HG03280 (cell line): Measurements from ENCODE around the gene LRRC30.

ENCODE experiments used
- ATAC-seq: cut with Tn5 transposase; IDR thresholded peaks from one replicate; pipeline ENCODE4 v1.9.1; 2021; ENCODE audit warnings: mild to moderate bottlenecking, moderate library complexity; ENCODE audit not compliant: unreplicated experiment

The LRRC30 gene

GRCh38 chr18:7236933-7237332, 6.0 kb downstream of the LRRC30 start:
- ATAC-seq: no peak

- ATAC-seq: no peak
These were observed 6.9 kb downstream of the LRRC30 start for GRCh38 chr18:7237673-7238272.

- no peak for ATAC-seq
These were observed 12.0 kb downstream of the LRRC30 start for GRCh38 chr18:7242926-7243325.

GRCh38 chr18:7248877-7249276, 18.0 kb downstream of the LRRC30 start:
- ATAC-seq: no peak

- no peak for ATAC-seq
These were observed 23.3 kb downstream of the LRRC30 start for GRCh38 chr18:7254163-7254562.

- no peak for ATAC-seq
These were observed 24.2 kb downstream of the LRRC30 start for GRCh38 chr18:7255054-7255453.

- ATAC-seq: no peak
These were observed 24.8 kb downstream of the LRRC30 start for GRCh38 chr18:7255643-7256042.

- no peak for ATAC-seq
These were observed 25.9 kb downstream of the LRRC30 start for GRCh38 chr18:7256618-7257425.

- no peak for ATAC-seq
These were observed 26.5 kb downstream of the LRRC30 start for GRCh38 chr18:7257426-7257740.

GRCh38 chr18:7259475-7259874, 28.6 kb downstream of the LRRC30 start:
- no peak for ATAC-seq

GRCh38 chr18:7261199-7261598, 30.3 kb downstream of the LRRC30 start:
- ATAC-seq: no peak

GRCh38 chr18:7267973-7268372, 37.1 kb downstream of the LRRC30 start:
- no peak for ATAC-seq

- ATAC-seq: no peak
These were observed 39.1 kb downstream of the LRRC30 start for GRCh38 chr18:7269942-7270341.

- ATAC-seq: no peak
These were observed 41.6 kb downstream of the LRRC30 start for GRCh38 chr18:7272311-7273049.

GRCh38 chr18:7273301-7273921, 42.5 kb downstream of the LRRC30 start:
- no peak for ATAC-seq

GRCh38 chr18:7281579-7281978, 50.7 kb downstream of the LRRC30 start:
- no peak for ATAC-seq
